Smooth muscle cell (in vitro differentiated cells): ENCODE data around the gene F11R. TPM values are rescaled to one million over a fixed set of nuclear protein-coding genes. Genes with fewer than 3 reads are reported as not detected.
"Not testable (repeated sequence)": the region's sequence is repeated elsewhere in the genome, so short reads cannot be mapped to it uniquely, and the experiment has no call there.

Experiments
- DNase-seq: peaks from one replicate; lab custom pipeline; 2025; ENCODE audit not compliant: unreplicated experiment; lab: John Stamatoyannopoulos, UW
- H2AFZ ChIP-seq: fragments of 200-600 bp; sonication (generic); 2 replicates; pipeline ENCODE4 v1.6.0; 2016; ENCODE audit warnings: antibody characterized with exemption, low read depth, mild to moderate bottlenecking
- H3F3A ChIP-seq: fragments of 200-600 bp; sonication (generic); 2 replicates; pipeline ENCODE4 v1.6.0; 2017; ENCODE audit warnings: antibody characterized with exemption, low read depth
- H3K27ac ChIP-seq: fragments of 200-600 bp; sonication (generic); 2 replicates; pipeline ENCODE4 v1.5.1; 2016; ENCODE audit warnings: low read depth, mild to moderate bottlenecking
- H3K27me3 ChIP-seq: fragments of 200-600 bp; sonication (generic); 2 replicates; pipeline ENCODE4 v1.6.1; 2016; ENCODE audit warnings: low read depth, mild to moderate bottlenecking
- H3K36me3 ChIP-seq: fragments of 200-600 bp; sonication (generic); 2 replicates; pipeline ENCODE4 v1.5.1; 2016; ENCODE audit warnings: low read depth
- H3K4me1 ChIP-seq: fragments of 200-600 bp; sonication (generic); 2 replicates; pipeline ENCODE4 v1.5.1; 2016; ENCODE audit warnings: low read depth
- H3K4me2 ChIP-seq: fragments of 200-600 bp; sonication (generic); 2 replicates; pipeline ENCODE4 v1.6.0; 2016; ENCODE audit warnings: mild to moderate bottlenecking
- H3K4me3 ChIP-seq: fragments of 200-600 bp; sonication (generic); 2 replicates; pipeline ENCODE4 v1.5.1; 2016; ENCODE audit warnings: mild to moderate bottlenecking
- H3K79me2 ChIP-seq: fragments of 200-600 bp; sonication (generic); 2 replicates; pipeline ENCODE4 v1.6.0; 2016; ENCODE audit warnings: low read depth, mild to moderate bottlenecking
- H3K9ac ChIP-seq: fragments of 200-600 bp; sonication (generic); 2 replicates; pipeline ENCODE4 v1.6.0; 2016; ENCODE audit warnings: low read depth
- H3K9me3 ChIP-seq: fragments of 200-600 bp; sonication (generic); replicated peaks from 2 replicates; pipeline ENCODE4 v1.5.1; 2016; ENCODE audit warnings: low read depth
- H4K20me1 ChIP-seq: fragments of 200-600 bp; sonication (generic); 2 replicates; pipeline ENCODE4 v1.6.0; 2016; ENCODE audit warnings: low read depth
- CTCF ChIP-seq: fragments of 200-600 bp; sonication (generic); IDR thresholded peaks from 2 replicates; pipeline ENCODE4 v1.5.1; 2017; ENCODE audit warnings: borderline replicate concordance, mild to moderate bottlenecking, antibody characterized with exemption; ENCODE audit not compliant: insufficient read depth, poor library complexity, severe bottlenecking
- WGBS: methylation state at CpG from one replicate; pipeline ENCODE4 v1.1.7; 2016; ENCODE audit warnings: low lambda C conversion rate; 5-methylcytosine and 5-hydroxymethylcytosine counted together
- polyA plus RNA-seq: library from polyadenylated mRNA; unstranded; fragments of >200 nt; fragmentation: Nextera tagmentation; extraction: Ambion mirVana; gene quantifications from 2 replicates; pipeline ENCODE4 v1.2.1, GENCODE V29; 2016
- total RNA-seq: library from RNA; depleted of rRNA; stranded (reverse); fragments of >200 nt; gene quantifications from 2 replicates; pipeline ENCODE4 v1.2.3, GENCODE V29; 2014

Gene F11R
- total and polyA plus RNA-seq, 2 experiments from 2014 or later = 26.4 to 57.8 TPM

GRCh38 chr1:161068306-161069234 lies 47.6 kb upstream of the F11R start:
- Histone ChIP-seq H3K36me3 (no peaks in the 10 kb centered on the region), H4K20me1 (no peaks in the 10 kb centered on the region), H3K4me1 (peaks cover 4% of the 10 kb centered on the region), H3K4me3 (no peak overlapping the region), H3K27ac (no peak overlapping the region), H3K27me3 (peaks cover 5% of the 10 kb centered on the region), H3K79me2 (no peaks in the 10 kb centered on the region), H3K9me3 (no peaks in the 10 kb centered on the region), H3F3A (no peaks in the 10 kb centered on the region), H3K4me2 (no peak overlapping the region), H3K9ac (no peak overlapping the region), H2AFZ (no peak overlapping the region)
- WGBS = 93% methylated on average over 10 of the region's 10 CpGs
- no peak for DNase-seq
- TF ChIP-seq CTCF = no peak

GRCh38 chr1:161066694-161067093 lies 45.7 kb upstream of the F11R start:
- no peak overlapping the region for H3K9ac ChIP-seq
- H3K4me2 ChIP-seq = no peak overlapping the region
- TF ChIP-seq CTCF = no peak
- no peaks in the 10 kb centered on the region for H3F3A ChIP-seq
- WGBS = 84% methylated on average over 3 of the region's 3 CpGs
- H4K20me1 ChIP-seq = no peaks in the 10 kb centered on the region
- H2AFZ ChIP-seq = no peak overlapping the region
- H3K36me3 ChIP-seq = no peaks in the 10 kb centered on the region
- H3K79me2 ChIP-seq = no peaks in the 10 kb centered on the region
- H3K9me3 ChIP-seq = no peaks in the 10 kb centered on the region
- peaks cover 6% of the 10 kb centered on the region for H3K27me3 ChIP-seq
- no peak overlapping the region for H3K27ac ChIP-seq
- H3K4me1 ChIP-seq = peaks cover 4% of the 10 kb centered on the region
- no peak for DNase-seq
- H3K4me3 ChIP-seq = no peak overlapping the region

GRCh38 chr1:161065681-161066080 lies 44.7 kb upstream of the F11R start:
- not testable (repeated sequence) for H3K27ac ChIP-seq, H2AFZ ChIP-seq, H3F3A ChIP-seq, H4K20me1 ChIP-seq, H3K79me2 ChIP-seq, H3K4me2 ChIP-seq, H3K36me3 ChIP-seq, H3K27me3 ChIP-seq, H3K4me1 ChIP-seq, H3K9ac ChIP-seq, H3K4me3 ChIP-seq, DNase-seq, H3K9me3 ChIP-seq
- WGBS = 96% methylated on average over 7 of the region's 7 CpGs

GRCh38 chr1:161063936-161064335 lies 43.0 kb upstream of the F11R start:
- H3K9ac ChIP-seq, H3K4me3 ChIP-seq, H4K20me1 ChIP-seq, H3K79me2 ChIP-seq, H3K27me3 ChIP-seq, H3F3A ChIP-seq, DNase-seq, H3K36me3 ChIP-seq, H3K4me2 ChIP-seq, H3K27ac ChIP-seq, H2AFZ ChIP-seq, H3K9me3 ChIP-seq, H3K4me1 ChIP-seq: not testable (repeated sequence)
- 60% methylated on average over 6 of the region's 6 CpGs for WGBS
